HG03378 (cell line): ENCODE results near the gene STN1.

ENCODE experiments used
- ATAC-seq: cut with Tn5 transposase; IDR thresholded peaks from one replicate; pipeline ENCODE4 v1.9.1; 2021; ENCODE audit warnings: mild to moderate bottlenecking, moderate library complexity; ENCODE audit not compliant: unreplicated experiment

Gene STN1

GRCh38 chr10:103895411-103896186, 22.4 kb downstream of the STN1 start:
- no peak for ATAC-seq

- ATAC-seq = no peak
Measured at GRCh38 chr10:103894441-103894864, 23.5 kb downstream of the STN1 start.

- ATAC-seq = no peak
Measured at GRCh38 chr10:103893817-103894216, 24.2 kb downstream of the STN1 start.

- no peak for ATAC-seq
Measured at GRCh38 chr10:103892181-103892580, 25.8 kb downstream of the STN1 start.

GRCh38 chr10:103890688-103891087, 27.3 kb downstream of the STN1 start:
- ATAC-seq = no peak

- ATAC-seq = no peak
Measured at GRCh38 chr10:103890194-103890658, 27.8 kb downstream of the STN1 start.

- ATAC-seq = no peak
Measured at GRCh38 chr10:103889121-103889720, 28.8 kb downstream of the STN1 start.

- peak; percentile 57 for ATAC-seq
Measured at GRCh38 chr10:103888113-103888841, 29.7 kb downstream of the STN1 start.

- ATAC-seq = no peak
Measured at GRCh38 chr10:103885617-103886016, 32.4 kb downstream of the STN1 start.

- ATAC-seq = no peak
Measured at GRCh38 chr10:103884681-103885139, 33.3 kb downstream of the STN1 start.

GRCh38 chr10:103882285-103883007, 35.5 kb downstream of the STN1 start:
- no peak for ATAC-seq

- ATAC-seq = no peak
Measured at GRCh38 chr10:103881416-103882284, 36.3 kb downstream of the STN1 start.

GRCh38 chr10:103879831-103880230, 38.2 kb downstream of the STN1 start:
- ATAC-seq = no peak

- ATAC-seq = no peak
Measured at GRCh38 chr10:103879409-103879808, 38.6 kb downstream of the STN1 start.

GRCh38 chr10:103877861-103878260, 40.1 kb downstream of the STN1 start:
- ATAC-seq = no peak

- ATAC-seq = no peak
Measured at GRCh38 chr10:103876155-103876554, 41.8 kb downstream of the STN1 start.

- no peak for ATAC-seq
Measured at GRCh38 chr10:103874730-103875129, 43.3 kb downstream of the STN1 start.

- ATAC-seq = no peak
Measured at GRCh38 chr10:103872137-103872931, 45.6 kb downstream of the STN1 start.

GRCh38 chr10:103871006-103871405, 47.0 kb downstream of the STN1 start:
- ATAC-seq = no peak
